Left ventricle myocardium inferior (tissue), 1 donor: Measurements from ENCODE around the gene IL17C. TPM values are rescaled to one million over a fixed set of nuclear protein-coding genes. Genes with fewer than 3 reads are reported as not detected.

Experiments
- DNase-seq: peaks from one replicate; pipeline ENCODE4 v3.0.0-alpha.2; 2020
- H3K27ac ChIP-seq: fragments of 200-600 bp; replicated peaks from 2 replicates; pipeline ENCODE4 v1.8.0; 2021
- H3K27me3 ChIP-seq: fragments of 200-600 bp; 2 replicates; pipeline ENCODE4 v1.8.0; 2021; ENCODE audit warnings: low read depth
- H3K36me3 ChIP-seq: fragments of 200-600 bp; 2 replicates; pipeline ENCODE4 v1.8.0; 2021
- H3K4me1 ChIP-seq: fragments of 200-600 bp; 2 replicates; pipeline ENCODE4 v1.8.0; 2021
- H3K4me3 ChIP-seq: fragments of 200-600 bp; 2 replicates; pipeline ENCODE4 v1.8.0; 2021; ENCODE audit warnings: mild to moderate bottlenecking, moderate library complexity
- H3K9me3 ChIP-seq: fragments of 200-600 bp; replicated peaks from 2 replicates; pipeline ENCODE4 v1.8.0; 2021
- intact Hi-C: fragments of 100-400 bp; cut with micrococcal nuclease; formaldehyde crosslinking; loops from one replicate; pipeline ENCODE4 v1.11.0; 2022
- total RNA-seq: library from RNA; stranded (reverse); fragmentation: NEBNext Ultra II Directional; extraction: Animal tissue kit (Norgen Biotek cat#: 25700); gene quantifications from one replicate; pipeline ENCODE4 v1.2.1, GENCODE V29; 2021
- TF ChIP-seq, protein P1 (sequence below): fragments of 200-600 bp; IDR thresholded peaks from 2 replicates; pipeline ENCODE4 v1.8.0; 2021; ENCODE audit warnings: antibody characterized with exemption, mild to moderate bottlenecking, borderline replicate concordance
- donor health status: DM: no; HTN: yes; CAD: no; lungs with severe emphysema.

Gene IL17C
- total RNA-seq, 1 donor from 2014 or later = not detected

DNA sequence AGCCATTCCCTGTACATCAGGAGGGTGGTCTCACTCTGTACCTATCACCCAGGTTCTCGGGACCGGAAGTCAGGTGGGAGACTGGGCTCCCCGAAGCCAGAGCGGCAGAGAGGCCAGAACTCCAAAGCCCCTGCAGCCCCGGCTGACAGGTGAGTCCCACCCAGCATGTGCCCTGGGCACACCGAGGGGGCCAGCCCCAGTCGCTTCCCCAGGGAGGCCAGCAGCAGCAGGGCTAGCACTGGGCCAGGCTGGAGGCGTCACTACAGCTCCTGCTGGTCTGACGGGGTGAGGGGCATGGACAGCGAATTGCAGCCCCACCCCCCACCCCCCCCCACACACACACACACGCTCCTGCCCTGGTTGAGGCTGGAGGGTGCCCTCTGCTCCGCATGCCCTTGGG, 7.9 kb upstream of the IL17C start:
- TF ChIP-seq, protein P1, sequence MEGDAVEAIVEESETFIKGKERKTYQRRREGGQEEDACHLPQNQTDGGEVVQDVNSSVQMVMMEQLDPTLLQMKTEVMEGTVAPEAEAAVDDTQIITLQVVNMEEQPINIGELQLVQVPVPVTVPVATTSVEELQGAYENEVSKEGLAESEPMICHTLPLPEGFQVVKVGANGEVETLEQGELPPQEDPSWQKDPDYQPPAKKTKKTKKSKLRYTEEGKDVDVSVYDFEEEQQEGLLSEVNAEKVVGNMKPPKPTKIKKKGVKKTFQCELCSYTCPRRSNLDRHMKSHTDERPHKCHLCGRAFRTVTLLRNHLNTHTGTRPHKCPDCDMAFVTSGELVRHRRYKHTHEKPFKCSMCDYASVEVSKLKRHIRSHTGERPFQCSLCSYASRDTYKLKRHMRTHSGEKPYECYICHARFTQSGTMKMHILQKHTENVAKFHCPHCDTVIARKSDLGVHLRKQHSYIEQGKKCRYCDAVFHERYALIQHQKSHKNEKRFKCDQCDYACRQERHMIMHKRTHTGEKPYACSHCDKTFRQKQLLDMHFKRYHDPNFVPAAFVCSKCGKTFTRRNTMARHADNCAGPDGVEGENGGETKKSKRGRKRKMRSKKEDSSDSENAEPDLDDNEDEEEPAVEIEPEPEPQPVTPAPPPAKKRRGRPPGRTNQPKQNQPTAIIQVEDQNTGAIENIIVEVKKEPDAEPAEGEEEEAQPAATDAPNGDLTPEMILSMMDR = no peak
- Histone ChIP-seq H3K36me3 (peaks cover 61% of the 10 kb centered on the region), H3K27ac (peak overlapping the region; percentile 71), H3K4me1 (peaks cover 48% of the 10 kb centered on the region), H3K9me3 (no peaks in the 10 kb centered on the region), H3K4me3 (no peak overlapping the region), H3K27me3 (peaks cover 8% of the 10 kb centered on the region)
- DNase-seq = no peak
- intact Hi-C loops = no loop called here

DNA sequence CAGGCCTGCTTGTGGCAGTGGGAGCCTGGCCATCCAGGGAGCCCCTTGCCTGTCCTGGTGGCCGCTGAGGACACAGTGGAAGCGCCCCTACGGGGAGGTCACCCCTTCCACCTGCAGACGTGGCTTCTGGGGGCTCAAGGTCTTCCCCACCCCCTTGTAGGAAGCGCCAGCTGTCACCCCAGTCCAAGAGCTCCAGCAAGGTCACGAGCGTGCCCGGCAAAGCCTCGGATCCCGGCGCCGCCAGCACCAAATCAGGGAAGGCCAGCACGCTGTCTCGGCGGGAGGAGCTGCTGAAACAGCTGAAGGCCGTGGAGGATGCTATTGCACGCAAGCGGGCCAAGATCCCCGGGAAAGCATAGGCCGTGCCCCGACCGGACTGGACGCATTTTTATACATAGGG, 7.4 kb upstream of the IL17C start:
- no peak for DNase-seq
- intact Hi-C loops = no loop called here
- peaks cover 48% of the 10 kb centered on the region for H3K4me1 ChIP-seq
- peaks cover 55% of the 10 kb centered on the region for H3K36me3 ChIP-seq
- no peak overlapping the region for H3K4me3 ChIP-seq
- peaks cover 13% of the 10 kb centered on the region for H3K27me3 ChIP-seq
- TF ChIP-seq, protein P1 = no peak
- peak overlapping the region; percentile 71 for H3K27ac ChIP-seq
- no peaks in the 10 kb centered on the region for H3K9me3 ChIP-seq

GRCh38 chr16:88631384-88631783, 7.0 kb upstream of the IL17C start:
- no peak overlapping the region for H3K4me3 ChIP-seq
- peak; percentile 43 for DNase-seq
- intact Hi-C loops = no loop called here
- peak overlapping the region; percentile 71 for H3K27ac ChIP-seq
- H3K36me3 ChIP-seq = peaks cover 51% of the 10 kb centered on the region
- peaks cover 48% of the 10 kb centered on the region for H3K4me1 ChIP-seq
- peaks cover 17% of the 10 kb centered on the region for H3K27me3 ChIP-seq
- TF ChIP-seq, protein P1 = no peak
- H3K9me3 ChIP-seq = no peaks in the 10 kb centered on the region

DNA sequence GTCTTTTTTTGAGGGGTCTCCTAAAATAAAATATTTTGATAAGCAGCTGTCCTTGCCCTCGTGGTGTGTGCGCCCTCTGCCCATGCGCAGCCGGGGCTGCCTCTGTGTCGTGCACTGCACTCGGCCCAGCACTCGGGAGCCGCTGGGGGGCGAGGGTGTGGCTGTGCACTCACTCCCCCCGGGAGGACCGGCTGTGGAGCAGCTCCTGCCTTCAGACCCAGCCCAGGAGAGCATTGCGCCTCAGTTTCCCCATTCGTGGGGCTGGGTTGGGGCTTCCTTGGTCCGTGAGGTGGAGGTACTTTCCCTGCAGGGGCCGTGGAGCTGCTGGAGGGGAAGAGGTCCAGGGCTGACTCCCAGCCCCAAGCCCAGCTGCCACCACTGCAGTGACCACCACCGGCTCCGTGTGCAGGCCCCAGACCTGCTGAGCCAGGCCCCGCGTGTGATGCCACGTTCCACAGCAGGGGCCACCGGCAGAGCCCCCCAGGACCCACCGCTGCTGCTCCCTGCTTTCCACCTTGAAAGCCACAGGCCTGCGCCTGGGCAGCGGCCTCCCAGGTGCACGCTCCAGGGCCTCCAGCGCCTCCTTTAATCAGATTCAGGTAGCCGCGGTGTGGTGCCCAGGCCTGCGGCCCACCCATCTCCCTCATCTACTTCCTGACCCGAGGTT, 6.3 kb upstream of the IL17C start:
- no peak for DNase-seq
- peaks cover 24% of the 10 kb centered on the region for H3K27me3 ChIP-seq
- no peak overlapping the region for H3K4me3 ChIP-seq
- H3K9me3 ChIP-seq = no peaks in the 10 kb centered on the region
- peaks cover 48% of the 10 kb centered on the region for H3K4me1 ChIP-seq
- peak overlapping the region; percentile 71 for H3K27ac ChIP-seq
- peaks cover 44% of the 10 kb centered on the region for H3K36me3 ChIP-seq
- TF ChIP-seq, protein P1 = no peak
- intact Hi-C loops = no loop called here

- peaks cover 41% of the 10 kb centered on the region for H3K36me3 ChIP-seq
- DNase-seq = no peak
- H3K4me1 ChIP-seq = peaks cover 48% of the 10 kb centered on the region
- H3K9me3 ChIP-seq = no peaks in the 10 kb centered on the region
- peaks cover 29% of the 10 kb centered on the region for H3K27me3 ChIP-seq
- no peak overlapping the region for H3K27ac ChIP-seq
- H3K4me3 ChIP-seq = no peak overlapping the region
- TF ChIP-seq, protein P1 = no peak
- intact Hi-C loops = no loop called here
Observed at GRCh38 chr16:88632587-88632930, 5.8 kb upstream of the IL17C start.
